HG02981 (cell line): ENCODE measurements around the gene SFXN5.

ENCODE experiments used
- ATAC-seq: cut with Tn5 transposase; IDR thresholded peaks from one replicate; pipeline ENCODE4 v1.9.1; 2021; ENCODE audit warnings: mild to moderate bottlenecking, moderate library complexity; ENCODE audit not compliant: unreplicated experiment

SFXN5 gene

GRCh38 chr2:73053316-73054114, 18.0 kb downstream of the SFXN5 start:
- ATAC-seq, result no peak

GRCh38 chr2:73050121-73050545, 21.4 kb downstream of the SFXN5 start:
- ATAC-seq, result no peak

DNA sequence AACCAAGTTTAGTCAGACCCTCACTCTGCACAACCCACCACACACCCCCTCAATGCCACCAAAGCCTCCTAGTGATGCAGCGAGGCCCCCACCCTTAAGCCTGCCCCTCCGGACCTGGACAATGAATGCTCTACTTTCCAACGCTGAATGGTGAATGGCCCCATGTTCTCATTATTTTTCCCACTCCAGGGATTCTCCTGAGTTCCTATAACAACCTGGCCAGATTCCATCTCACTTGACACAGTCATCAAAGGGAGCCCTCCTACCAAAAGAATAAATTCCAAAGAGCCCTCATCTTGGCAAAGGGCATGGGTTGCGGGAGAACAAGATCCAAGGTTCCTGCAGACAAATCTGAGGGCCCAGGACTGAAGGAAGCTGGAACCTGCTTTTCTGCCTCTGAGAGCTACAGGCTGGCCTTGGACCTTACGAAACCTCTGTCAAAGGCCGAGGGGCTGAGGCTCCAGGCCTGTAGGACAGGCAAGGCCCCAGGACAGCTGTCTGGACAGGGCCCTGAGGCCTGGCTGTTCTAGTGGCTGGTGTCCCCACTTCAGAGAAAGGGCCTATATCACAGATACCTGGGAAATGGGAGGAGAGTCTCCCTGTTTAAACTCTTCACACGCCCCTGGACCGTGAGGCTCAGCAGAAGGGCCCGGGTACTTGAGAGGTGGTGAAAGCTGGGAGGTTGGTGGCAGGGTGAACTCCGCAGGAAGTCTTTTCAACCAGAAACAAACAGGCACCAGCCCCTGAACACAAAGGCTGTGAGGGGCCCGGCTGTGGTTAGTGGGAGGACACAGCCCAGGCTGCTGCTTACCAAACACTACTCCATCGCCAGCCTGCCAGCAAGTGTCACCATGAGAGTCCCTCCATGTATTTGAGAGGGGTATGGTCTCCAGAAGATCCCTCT, 27.3 kb downstream of the SFXN5 start:
- no peak for ATAC-seq

GRCh38 chr2:73043276-73043675, 28.2 kb downstream of the SFXN5 start:
- no peak for ATAC-seq

DNA sequence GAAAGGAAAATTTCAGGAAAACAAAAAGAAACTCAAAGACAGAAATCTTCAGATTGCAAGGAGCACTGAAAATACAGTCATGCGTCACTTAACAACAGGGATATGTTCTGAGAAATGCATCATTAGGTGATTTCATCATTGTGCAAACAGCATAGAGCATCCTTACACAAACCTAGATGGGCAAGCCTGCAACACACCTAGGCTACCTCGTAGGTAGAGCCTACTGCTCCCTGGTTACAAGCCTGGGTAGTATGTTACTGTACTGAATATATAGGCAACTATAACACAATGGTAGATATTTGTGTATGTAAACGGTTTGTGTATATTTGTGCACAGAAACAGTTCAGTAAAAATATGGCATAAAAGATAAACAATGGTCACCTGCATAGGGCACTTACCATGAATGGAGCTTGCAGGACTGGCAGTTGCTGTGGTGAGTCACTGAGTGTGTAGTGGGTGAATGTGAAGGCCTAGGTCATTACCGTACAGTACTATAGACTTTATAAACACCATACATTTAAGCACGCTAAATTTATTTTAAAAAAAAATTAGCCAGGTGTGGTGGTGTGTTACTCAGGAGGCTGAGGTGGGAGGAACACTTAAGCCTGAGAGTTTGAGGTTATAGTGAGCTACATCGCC, 33.4 kb downstream of the SFXN5 start:
- ATAC-seq, result no peak

- no peak for ATAC-seq
These were observed 34.7 kb downstream of the SFXN5 start for GRCh38 chr2:73036766-73037165.

- no peak for ATAC-seq
These were observed 35.4 kb downstream of the SFXN5 start for GRCh38 chr2:73035899-73036711.

DNA sequence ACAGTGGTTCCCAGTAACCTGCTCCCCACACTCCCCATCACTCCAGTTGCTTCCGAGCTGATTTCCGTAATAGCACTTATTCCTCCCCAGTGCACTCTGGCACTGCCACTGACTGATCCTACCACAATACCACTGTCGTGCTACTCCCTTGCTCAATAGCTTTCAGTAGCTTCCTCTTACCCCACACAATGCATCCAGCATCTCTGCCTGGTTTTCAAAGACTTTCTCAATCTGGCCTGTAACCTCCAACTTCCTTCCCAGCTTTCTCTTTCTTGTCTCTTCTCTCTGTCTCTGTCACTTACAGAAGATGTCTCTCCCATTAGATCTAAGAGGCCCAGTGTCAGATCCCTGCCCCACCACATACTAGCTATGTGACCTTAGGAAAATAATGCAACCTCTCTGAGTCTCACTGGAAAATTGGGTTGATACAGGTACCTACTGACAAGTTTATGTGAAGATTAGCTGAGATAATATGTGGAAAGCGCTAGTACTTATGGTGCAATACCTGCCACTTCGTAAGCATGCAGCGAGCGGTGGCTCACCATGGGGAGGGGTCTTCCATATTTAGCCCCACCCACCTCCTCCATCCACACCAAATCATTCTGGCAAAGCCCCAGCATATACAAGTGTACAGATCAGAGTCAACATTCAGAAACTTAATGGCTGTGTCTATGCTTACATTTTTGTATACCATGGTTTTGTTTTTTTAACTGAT, 36.7 kb downstream of the SFXN5 start:
- no peak for ATAC-seq

- ATAC-seq, result no peak
These were observed 37.6 kb downstream of the SFXN5 start for GRCh38 chr2:73033766-73034381.

DNA sequence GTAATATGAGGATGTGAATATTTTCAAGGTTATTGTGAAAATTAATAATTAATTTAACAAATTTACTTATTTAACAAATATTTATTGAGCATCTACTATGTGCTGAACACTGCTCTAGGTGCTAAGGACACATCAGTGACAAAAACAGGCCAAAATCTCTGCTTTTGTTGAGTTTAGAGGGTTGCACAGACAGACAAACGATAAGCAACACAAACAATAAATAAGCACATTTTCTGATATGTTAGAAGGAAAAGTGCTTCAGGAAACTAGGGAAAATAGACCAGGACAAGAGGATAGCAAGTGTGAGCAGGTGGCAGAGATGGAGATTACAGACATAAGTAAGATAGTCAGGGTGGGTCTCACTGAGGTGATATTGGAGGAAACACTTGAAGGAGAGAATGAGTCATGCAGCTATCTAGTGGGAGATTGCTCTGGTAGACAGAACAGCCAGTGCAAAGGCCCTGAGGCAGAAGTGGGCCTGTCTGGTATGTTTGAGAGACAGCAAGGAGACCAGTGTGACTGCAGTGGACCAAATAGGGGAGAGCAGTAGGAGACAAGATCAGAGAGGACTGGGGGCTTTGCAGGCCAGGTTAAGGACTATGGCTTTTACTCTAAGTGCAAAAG, 38.3 kb downstream of the SFXN5 start:
- ATAC-seq, result no peak

- ATAC-seq, result no peak
These were observed 38.8 kb downstream of the SFXN5 start for GRCh38 chr2:73032702-73033097.

GRCh38 chr2:73031725-73032701, 39.5 kb downstream of the SFXN5 start:
- ATAC-seq, result no peak

DNA sequence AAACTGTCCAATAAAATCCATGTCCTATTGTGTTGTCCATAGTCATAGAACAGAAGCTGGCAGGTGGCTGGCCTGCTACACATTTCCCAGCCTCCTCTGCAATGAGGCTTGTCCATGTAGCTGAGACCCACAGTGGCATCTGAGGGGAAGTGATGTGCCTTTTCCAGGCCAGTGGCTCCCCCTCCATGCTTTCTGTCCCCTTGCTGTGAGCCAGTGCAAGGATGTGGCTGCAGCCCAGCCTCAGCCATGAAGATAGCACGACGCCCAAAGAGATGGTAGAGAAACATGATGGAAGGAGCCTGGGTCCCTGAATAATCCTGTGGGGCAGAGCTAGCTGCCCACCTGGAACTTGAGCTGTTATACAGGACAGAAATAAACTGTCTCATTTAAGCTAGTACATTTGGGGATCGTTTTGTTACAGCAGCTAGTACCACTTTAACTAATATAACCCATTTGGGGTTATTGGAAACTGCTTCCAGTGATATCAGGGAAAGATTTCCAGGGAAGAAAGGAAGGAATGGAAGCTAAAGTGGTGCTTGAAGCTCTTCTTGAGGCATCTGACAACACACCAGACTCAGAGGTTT, 40.3 kb downstream of the SFXN5 start:
- ATAC-seq, result no peak

DNA sequence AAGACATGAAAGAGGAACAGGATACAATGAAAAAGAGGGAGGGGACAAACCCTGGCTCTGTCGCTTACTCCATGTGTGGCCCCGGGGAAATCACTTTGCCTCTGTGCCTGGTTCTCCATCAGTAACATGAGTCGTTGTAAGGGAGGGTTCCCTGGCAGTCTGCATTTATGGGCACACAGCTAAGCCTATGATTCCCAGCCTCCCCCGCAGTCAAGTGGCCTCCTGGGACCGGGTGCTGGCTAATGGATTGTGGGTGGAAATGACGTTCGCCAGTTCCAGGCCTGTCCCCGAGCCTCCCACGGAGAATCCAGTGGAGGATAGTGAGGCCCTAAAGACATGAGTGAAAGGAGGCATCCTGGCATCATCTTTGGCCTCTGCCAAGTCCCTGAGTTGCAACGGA, 42.7 kb downstream of the SFXN5 start:
- no peak for ATAC-seq

DNA sequence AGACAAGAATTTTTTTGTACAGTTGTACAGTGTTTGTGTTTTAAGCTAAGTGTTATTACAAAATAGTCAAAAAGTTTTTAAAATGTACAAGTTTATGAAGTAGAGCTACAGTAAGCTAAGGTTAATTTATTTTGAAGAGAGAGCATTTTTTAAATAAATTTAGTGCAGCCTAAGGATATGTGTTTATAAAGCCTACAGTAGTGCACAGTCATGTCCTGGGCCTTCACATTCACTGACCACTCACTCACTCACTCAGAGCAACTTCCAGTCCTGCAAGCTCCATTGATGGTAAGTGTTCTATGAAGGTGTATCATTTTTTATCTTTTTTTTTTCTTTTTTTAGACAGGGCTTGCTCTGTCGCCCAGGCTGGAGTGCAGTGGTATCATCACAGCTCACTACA, 44.2 kb downstream of the SFXN5 start:
- ATAC-seq, result no peak

DNA sequence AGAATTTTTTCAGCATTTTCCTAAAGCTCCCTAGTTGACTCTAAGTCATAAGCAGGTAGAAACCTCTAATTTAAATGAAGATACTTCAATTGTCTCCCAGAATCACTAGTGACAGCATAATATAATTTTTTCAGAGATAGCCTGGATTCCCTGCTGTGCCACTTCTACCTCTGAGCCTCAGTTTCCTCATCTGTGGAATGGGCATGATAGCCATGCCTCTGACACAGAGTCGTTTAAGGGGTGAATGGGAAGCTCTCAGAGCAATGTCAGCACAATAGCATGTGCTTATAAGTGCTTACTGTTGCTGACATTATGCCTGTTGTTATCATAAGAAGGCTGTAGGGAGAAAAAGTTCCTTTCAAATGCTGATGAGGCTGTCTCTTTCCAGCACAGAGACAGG, 48.0 kb downstream of the SFXN5 start:
- ATAC-seq, result no peak

GRCh38 chr2:73022024-73022568, 49.4 kb downstream of the SFXN5 start:
- no peak for ATAC-seq
